Epithelial cell of alveolus of lung (primary cell): Measurements from ENCODE around the gene ARL2BP. TPM values are rescaled to one million over a fixed set of nuclear protein-coding genes. Genes with fewer than 3 reads are reported as not detected.

ENCODE experiments used
- total RNA-seq: library from RNA; depleted of rRNA; stranded (reverse); fragments of >200 nt; gene quantifications from 2 replicates; pipeline ENCODE4 v1.2.1, GENCODE V29; 2015

Gene ARL2BP
- total RNA-seq = 59.6 and 62.4 TPM in 2 replicates

DNA sequence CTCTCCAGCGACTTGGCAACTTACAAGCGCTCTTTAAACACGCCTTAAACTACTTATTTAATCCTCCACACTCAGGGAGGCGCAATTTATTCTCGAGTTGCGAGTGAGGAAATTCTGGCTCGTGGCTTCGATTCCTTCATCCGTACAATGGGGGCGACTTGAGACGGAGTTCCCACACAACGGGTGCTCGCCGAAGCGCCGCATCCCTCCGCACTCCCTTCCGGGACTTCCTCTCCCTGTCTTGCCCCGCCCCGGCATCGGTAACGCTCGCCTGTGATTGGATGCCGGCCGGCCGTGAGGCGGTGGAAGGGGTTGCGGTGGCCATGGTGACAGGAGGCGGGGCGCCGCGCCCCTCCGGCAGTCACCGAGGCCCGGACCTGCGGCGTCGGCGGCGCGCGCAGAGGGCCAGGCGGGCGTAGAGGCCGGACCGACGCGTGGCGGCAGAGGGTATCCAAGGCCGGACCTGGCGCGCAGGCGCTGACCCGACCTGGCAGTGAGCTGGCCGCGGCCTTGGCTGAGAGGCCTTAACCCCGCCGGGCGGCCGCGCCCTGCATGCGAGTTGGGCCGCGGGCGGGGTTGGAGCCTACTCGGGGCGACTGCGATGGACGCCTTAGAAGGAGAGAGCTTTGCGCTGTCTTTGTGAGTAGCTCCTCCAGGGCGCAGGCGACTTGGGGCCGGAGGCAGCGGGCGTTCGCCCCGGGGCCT lies at the start of gene ARL2BP:
Gene ARL2BP (plus strand): TSS at position 493 of the 705 bp plus-strand sequence. CDS start 109 bp downstream, at position 602.

DNA sequence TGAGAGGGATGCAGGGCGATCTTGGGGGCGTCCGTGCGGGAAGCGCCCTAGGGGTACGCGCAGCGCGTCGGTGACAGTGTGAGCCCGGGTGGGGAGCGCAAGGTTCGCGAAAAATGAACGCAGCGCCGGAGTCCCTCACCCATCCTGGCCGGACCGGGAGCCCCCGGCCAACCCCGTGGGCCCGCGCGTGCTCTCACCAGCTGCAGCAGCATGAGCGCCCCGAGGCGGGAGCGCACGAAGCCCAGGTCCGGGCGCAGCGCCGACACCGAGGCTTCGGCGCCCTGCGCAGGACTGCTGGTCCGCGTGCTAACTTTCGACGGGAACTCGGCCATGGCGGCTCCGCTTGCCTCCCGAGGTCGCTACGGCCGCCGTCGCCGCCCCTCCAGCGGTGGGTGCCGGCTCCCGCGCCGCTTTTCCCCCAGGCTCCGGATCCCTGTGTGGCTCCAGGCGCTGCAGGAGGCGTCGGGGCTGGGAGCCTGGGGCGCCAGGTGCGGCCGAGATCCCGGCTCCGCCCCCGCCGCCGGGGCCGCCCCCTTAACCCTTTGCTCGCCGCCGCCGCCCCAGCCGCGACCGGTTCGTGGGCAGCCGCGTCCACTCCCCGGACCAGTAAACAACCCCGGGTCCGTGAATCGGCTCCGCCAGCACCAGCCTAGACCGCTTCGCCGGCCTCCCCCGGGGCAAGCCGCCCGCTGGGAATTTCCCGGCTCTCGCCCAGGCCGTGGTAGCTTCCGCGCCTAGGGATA lies 39.3 kb downstream of the ARL2BP start, which contains the start of gene PLLP:
Gene PLLP (minus strand): TSS at position 464 of the 743 bp plus-strand sequence. CDS start 132 bp downstream, at position 332.

Other genes starting within 250 kb of the ARL2BP start
- gene CPNE2, start 152.7 kb upstream of the ARL2BP start, total RNA-seq = 24.8 and 25.2 TPM in 2 replicates
- 52.6 and 52.9 TPM in 2 replicates for gene PSME3IP1, start 59.2 kb upstream of the ARL2BP start, total RNA-seq
- gene RSPRY1, start 58.9 kb upstream of the ARL2BP start, total RNA-seq = 33.4 and 37.3 TPM in 2 replicates
- gene PLLP, start 39.4 kb downstream of the ARL2BP start, total RNA-seq = 0.91 TPM in 1 of 2 replicates, not detected in the other
- not detected in 2 replicates for gene CCL22, start 113.5 kb downstream of the ARL2BP start, total RNA-seq
- gene CX3CL1, start 127.2 kb downstream of the ARL2BP start, total RNA-seq = 0.91 TPM in 1 of 2 replicates, not detected in the other
- not detected in 2 replicates for gene CCL17, start 159.5 kb downstream of the ARL2BP start, total RNA-seq
- 43.2 and 43.6 TPM in 2 replicates for gene CIAPIN1, start 202.1 kb downstream of the ARL2BP start, total RNA-seq
- 27.2 and 44.6 TPM in 2 replicates for gene COQ9, start 202.2 kb downstream of the ARL2BP start, total RNA-seq
- gene POLR2C, start 217.4 kb downstream of the ARL2BP start, total RNA-seq = 111 and 116 TPM in 2 replicates
- gene DOK4, start 241.2 kb downstream of the ARL2BP start, total RNA-seq = 26.4 and 29.0 TPM in 2 replicates